ENCODE results near the gene ARMH3. TPM values are rescaled to one million over a fixed set of nuclear protein-coding genes. Genes with fewer than 3 reads are reported as not detected.

The ARMH3 gene
- total RNA-seq, 4 donors from 2014 or later: 9.7 to 14.9 (median 13.4) TPM

DNA sequence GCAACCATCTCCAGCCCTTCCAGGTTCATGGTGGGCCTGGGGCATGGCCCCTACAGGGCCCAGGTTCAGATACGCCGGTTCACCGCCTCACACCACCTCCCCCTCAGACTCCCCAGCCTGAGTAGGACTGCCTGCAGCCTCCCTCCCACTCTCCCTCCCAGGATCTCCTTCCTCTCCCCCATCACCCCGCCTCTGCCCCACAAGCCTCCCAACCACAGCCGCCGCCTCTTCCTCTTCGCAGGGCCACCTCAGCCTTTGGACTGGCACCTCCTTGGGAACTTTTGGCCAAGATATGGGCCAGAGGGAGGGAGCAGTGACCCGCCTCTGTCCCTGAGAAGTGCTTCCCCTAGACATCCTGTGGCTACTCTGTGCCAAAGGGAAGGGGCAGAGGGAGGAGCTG, 221.6 kb downstream of the ARMH3 start:
- no peak for ATAC-seq
- TF ChIP-seq POLR2A (IDR thresholded peaks at IDR 0.05) (no peak), CTCF (IDR thresholded peaks at IDR 0.05 in 4 of 5, conservative IDR thresholded peaks at IDR 0.05 in 1 of 5) (no peak)
- in situ Hi-C loops (cut with MboI; ENCODE audit: low sequenced_read_pairs in 4 of 4) (loop anchor here in 2 of 4 donors (10.0 kb wide), 2 partner anchors 180 to 240 kb away; no protein-coding TSS in a partner anchor), intact Hi-C loops (cut with DNase I; ENCODE audit: low total_unique reads) (no loop called here)
- Histone ChIP-seq H3K36me3 (no peaks in the 10 kb centered on the region), H3K27me3 (no peaks in the 10 kb centered on the region), H3K4me3 (no peak overlapping the region), H3K27ac (no peak overlapping the region), H3K4me1 (peaks cover 19 to 28% of the 10 kb centered on the region in 2 donors), H3K9me3 (no peaks in the 10 kb centered on the region)
- DNase-seq: no peak

- Histone ChIP-seq H3K27me3 (no peaks in the 10 kb centered on the region), H3K4me1 (peaks cover 15 to 20% of the 10 kb centered on the region in 2 donors), H3K4me3 (no peak overlapping the region), H3K27ac (no peak overlapping the region), H3K9me3 (no peaks in the 10 kb centered on the region), H3K36me3 (no peaks in the 10 kb centered on the region)
- TF ChIP-seq POLR2A (IDR thresholded peaks at IDR 0.05) (no peak), CTCF (IDR thresholded peaks at IDR 0.05 in 4 of 5, conservative IDR thresholded peaks at IDR 0.05 in 1 of 5) (no peak)
- in situ Hi-C loops (cut with MboI; ENCODE audit: low sequenced_read_pairs in 4 of 4): loop anchor here in 2 of 4 donors (10.0 kb wide), 2 partner anchors 181 to 241 kb away; no protein-coding TSS in a partner anchor
- intact Hi-C loops (cut with DNase I; ENCODE audit: low total_unique reads): no loop called here
- no peak for DNase-seq
- no peak for ATAC-seq
Measured at GRCh38 chr10:101833466-101833865, 222.5 kb downstream of the ARMH3 start.

GRCh38 chr10:101832325-101832771, 223.6 kb downstream of the ARMH3 start:
- Histone ChIP-seq H3K27me3 (no peaks in the 10 kb centered on the region), H3K4me3 (no peak overlapping the region), H3K27ac (no peak overlapping the region), H3K36me3 (peaks cover 0 to 6% of the 10 kb centered on the region in 2 donors), H3K9me3 (no peaks in the 10 kb centered on the region), H3K4me1 (peaks cover 15 to 19% of the 10 kb centered on the region in 2 donors)
- ATAC-seq (no peak), DNase-seq (no peak)
- in situ Hi-C loops (cut with MboI; ENCODE audit: low sequenced_read_pairs in 4 of 4): loop anchor here in 2 of 4 donors (10.0 kb wide), 2 partner anchors 182 to 242 kb away; no protein-coding TSS in a partner anchor
- TF ChIP-seq CTCF (IDR thresholded peaks at IDR 0.05 in 4 of 5, conservative IDR thresholded peaks at IDR 0.05 in 1 of 5) (no peak), POLR2A (IDR thresholded peaks at IDR 0.05) (no peak)
- intact Hi-C loops (cut with DNase I; ENCODE audit: low total_unique reads): no loop called here

GRCh38 chr10:101831169-101831811, 224.7 kb downstream of the ARMH3 start:
- no peak for DNase-seq
- H3K36me3 ChIP-seq: peaks cover 0 to 6% of the 10 kb centered on the region in 2 donors
- in situ Hi-C loops (cut with MboI; ENCODE audit: low sequenced_read_pairs in 4 of 4) (loop anchor here in 2 of 4 donors (10.0 kb wide), 2 partner anchors 184 to 244 kb away; no protein-coding TSS in a partner anchor), intact Hi-C loops (cut with DNase I; ENCODE audit: low total_unique reads) (no loop called here)
- H3K27ac ChIP-seq: peak overlapping the region; percentile 8 to 44 (median 36)
- H3K4me3 ChIP-seq: peak overlapping the region; percentile 40 to 67 (median 54)
- H3K9me3 ChIP-seq: no peaks in the 10 kb centered on the region
- TF ChIP-seq CTCF (IDR thresholded peaks at IDR 0.05 in 4 of 5, conservative IDR thresholded peaks at IDR 0.05 in 1 of 5) (no peak), POLR2A (IDR thresholded peaks at IDR 0.05) (no peak)
- no peak for ATAC-seq
- H3K4me1 ChIP-seq: peaks cover 15 to 19% of the 10 kb centered on the region in 2 donors
- H3K27me3 ChIP-seq: no peaks in the 10 kb centered on the region

All from gastrocnemius medialis (tissue), 4 donors.